Measurements from ENCODE around the gene COL5A1.
"Not testable (repeated sequence)": the region's sequence is repeated elsewhere in the genome, so short reads cannot be mapped to it uniquely, and the experiment has no call there.

COL5A1 gene

DNA sequence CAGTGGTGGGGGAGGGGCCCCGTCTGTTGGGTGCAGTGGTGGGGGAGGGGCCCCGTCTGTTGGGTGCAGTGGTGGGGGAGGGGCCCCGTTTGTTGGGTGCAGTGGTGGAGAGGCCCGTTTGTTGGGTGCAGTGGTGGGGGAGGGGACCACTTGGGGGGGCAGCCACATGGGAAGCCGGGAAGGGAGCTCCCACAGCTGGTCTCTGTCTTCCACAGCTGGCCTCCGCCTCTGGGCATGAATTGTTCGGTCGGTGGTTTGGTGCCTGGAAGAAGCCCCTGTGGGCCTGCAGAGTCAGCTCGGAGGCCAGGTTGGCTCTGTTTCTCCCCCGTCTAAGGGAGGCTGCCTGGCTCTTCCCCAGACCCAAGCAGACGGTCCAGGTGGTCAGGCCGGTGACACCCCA lies 69.3 kb downstream of the COL5A1 start:
- no peak overlapping the region for H3K27ac ChIP-seq

DNA sequence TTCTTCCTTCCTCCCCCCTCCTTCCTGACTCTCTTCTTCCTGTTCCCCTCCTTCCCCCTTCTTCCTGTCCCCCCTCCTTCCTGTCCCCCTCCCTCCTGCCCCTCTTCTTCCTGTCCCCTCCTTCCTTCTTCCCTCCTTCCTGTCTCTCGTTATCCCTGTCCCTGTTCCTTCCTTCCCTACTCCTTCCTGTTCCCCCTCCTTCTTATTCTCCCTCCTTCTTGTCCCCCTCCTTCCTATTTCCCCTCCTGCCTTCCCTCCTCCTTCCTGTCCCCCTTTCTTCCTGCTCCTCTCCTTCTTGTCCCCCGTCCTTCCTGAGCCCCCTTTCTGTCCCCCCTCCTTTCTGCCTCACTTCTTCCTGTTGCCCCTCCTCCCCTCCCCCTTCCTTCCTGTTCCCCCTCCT lies 70.6 kb downstream of the COL5A1 start:
- no peak overlapping the region for H3K4me3 ChIP-seq (ENCODE audit: low read depth in 1 of 2, low read length in 1 of 2)
- no peaks in the 10 kb centered on the region for H3K9me3 ChIP-seq
- TF ChIP-seq, protein P1, sequence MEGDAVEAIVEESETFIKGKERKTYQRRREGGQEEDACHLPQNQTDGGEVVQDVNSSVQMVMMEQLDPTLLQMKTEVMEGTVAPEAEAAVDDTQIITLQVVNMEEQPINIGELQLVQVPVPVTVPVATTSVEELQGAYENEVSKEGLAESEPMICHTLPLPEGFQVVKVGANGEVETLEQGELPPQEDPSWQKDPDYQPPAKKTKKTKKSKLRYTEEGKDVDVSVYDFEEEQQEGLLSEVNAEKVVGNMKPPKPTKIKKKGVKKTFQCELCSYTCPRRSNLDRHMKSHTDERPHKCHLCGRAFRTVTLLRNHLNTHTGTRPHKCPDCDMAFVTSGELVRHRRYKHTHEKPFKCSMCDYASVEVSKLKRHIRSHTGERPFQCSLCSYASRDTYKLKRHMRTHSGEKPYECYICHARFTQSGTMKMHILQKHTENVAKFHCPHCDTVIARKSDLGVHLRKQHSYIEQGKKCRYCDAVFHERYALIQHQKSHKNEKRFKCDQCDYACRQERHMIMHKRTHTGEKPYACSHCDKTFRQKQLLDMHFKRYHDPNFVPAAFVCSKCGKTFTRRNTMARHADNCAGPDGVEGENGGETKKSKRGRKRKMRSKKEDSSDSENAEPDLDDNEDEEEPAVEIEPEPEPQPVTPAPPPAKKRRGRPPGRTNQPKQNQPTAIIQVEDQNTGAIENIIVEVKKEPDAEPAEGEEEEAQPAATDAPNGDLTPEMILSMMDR (IDR thresholded peaks at IDR 0.05) = no peak
- H3K4me1 ChIP-seq (ENCODE audit: control insufficient read depth in 1 of 2, insufficient read depth in 1 of 2, low read depth in 1 of 2, low read length in 1 of 2) = no peaks in the 10 kb centered on the region
- no peaks in the 10 kb centered on the region for H3K27me3 ChIP-seq
- no peak overlapping the region for H3K27ac ChIP-seq
- no peaks in the 10 kb centered on the region for H3K36me3 ChIP-seq

More for the DNA sequence above, 69.3 kb downstream of the COL5A1 start:
- Histone ChIP-seq H3K27me3 (no peaks in the 10 kb centered on the region), H3K9me3 (no peaks in the 10 kb centered on the region), H3K4me1 (ENCODE audit: control insufficient read depth in 1 of 2, insufficient read depth in 1 of 2, low read depth in 1 of 2, low read length in 1 of 2) (no peaks in the 10 kb centered on the region), H3K36me3 (no peaks in the 10 kb centered on the region), H3K4me3 (ENCODE audit: low read depth in 1 of 2, low read length in 1 of 2) (no peak overlapping the region)
- TF ChIP-seq, protein P1 (IDR thresholded peaks at IDR 0.05) = no peak

DNA sequence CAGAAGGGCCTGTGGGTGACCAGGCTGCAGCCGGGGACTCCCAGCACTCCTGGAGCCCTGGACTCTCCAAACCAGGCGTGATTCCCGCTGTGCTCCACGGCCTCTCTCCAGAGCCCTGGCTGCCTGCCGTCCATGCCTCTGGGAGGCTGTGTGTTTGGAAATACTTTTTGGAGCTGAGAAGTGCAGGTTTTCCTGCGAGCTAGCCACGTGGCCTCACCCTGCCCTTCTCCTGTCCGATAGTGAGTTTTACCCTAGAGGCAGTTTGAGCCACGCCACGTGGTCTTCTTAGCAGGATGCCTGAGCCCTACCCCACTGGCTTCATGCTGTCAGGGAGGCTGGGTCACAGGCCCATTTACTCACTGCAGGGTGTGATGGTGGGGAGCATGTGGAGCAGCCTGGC lies 71.3 kb downstream of the COL5A1 start:
- Histone ChIP-seq H3K4me3 (ENCODE audit: low read depth in 1 of 2, low read length in 1 of 2) (no peak overlapping the region), H3K27me3 (no peaks in the 10 kb centered on the region), H3K9me3 (no peaks in the 10 kb centered on the region), H3K27ac (no peak overlapping the region), H3K36me3 (no peaks in the 10 kb centered on the region), H3K4me1 (ENCODE audit: control insufficient read depth in 1 of 2, insufficient read depth in 1 of 2, low read depth in 1 of 2, low read length in 1 of 2) (no peaks in the 10 kb centered on the region)
- TF ChIP-seq, protein P1 (IDR thresholded peaks at IDR 0.05) = no peak

DNA sequence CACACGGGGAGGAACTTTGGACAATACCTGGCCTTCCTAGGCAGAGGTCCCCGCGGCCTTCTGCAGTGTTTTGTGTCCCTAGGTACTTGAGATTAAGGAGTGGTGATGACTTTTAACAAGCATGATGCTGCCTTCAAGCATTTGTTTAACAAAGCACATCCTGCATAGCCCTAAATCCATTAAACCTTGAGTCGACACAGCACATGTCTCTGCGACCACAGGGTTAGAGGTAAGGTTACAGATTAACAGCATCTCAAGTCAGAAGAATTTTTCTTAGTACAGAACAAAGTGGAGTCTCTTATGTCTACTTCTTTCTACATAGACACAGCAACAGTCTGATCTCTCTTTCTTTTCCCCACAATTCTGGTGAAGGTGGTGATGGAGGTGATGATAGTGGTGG lies 73.9 kb downstream of the COL5A1 start:
- H3K27ac ChIP-seq; H3K4me1 ChIP-seq (ENCODE audit: control insufficient read depth in 1 of 2, insufficient read depth in 1 of 2, low read depth in 1 of 2, low read length in 1 of 2); H3K9me3 ChIP-seq; H3K27me3 ChIP-seq; H3K4me3 ChIP-seq (ENCODE audit: low read depth in 1 of 2, low read length in 1 of 2); H3K36me3 ChIP-seq: not testable (repeated sequence)

DNA sequence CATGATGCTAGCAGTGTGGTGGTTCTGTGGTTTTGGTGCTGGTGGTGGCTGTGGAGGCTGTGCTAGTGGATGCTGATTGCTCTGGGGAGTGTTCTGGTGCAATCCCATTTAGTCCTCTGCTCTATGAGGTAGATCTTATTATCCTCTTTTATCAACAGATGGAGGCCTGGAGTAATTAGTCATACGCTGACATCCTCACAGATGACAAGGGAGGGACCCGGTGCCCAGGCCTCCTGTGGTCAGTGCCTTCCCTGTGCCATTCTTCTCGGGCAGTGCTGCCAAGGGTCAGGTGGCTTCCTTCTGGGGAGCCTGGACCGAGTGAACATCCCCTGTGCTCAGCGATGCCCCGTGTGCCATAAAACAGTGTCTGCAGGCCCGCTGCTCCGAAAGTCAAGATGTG lies 74.5 kb downstream of the COL5A1 start:
- no peaks in the 10 kb centered on the region for H3K36me3 ChIP-seq
- no peak overlapping the region for H3K4me3 ChIP-seq (ENCODE audit: low read depth in 1 of 2, low read length in 1 of 2)

DNA sequence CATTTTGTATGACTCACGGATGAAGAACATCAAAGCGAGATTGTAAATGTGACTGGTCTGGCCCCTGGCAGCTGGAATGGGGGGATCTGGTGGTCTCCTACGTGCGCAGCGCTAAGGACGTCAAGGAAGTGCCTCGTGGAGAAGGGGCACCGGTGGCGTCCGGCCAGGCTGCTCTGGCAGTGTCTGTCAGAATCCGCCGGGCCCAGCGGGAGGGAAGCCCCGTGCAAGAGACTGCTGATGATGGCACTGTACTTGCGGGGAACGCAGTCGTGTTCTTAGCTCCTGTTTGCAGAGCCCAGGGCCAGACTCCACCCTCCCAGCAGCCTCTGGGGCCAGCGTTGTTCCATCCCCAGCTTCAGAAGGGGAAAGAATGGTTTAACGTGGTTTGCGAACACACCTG lies 75.5 kb downstream of the COL5A1 start:
- H3K27me3 ChIP-seq = peaks cover 5% of the 10 kb centered on the region
- no peak overlapping the region for H3K27ac ChIP-seq
- TF ChIP-seq, protein P1 (IDR thresholded peaks at IDR 0.05) = no peak
- no peaks in the 10 kb centered on the region for H3K4me1 ChIP-seq (ENCODE audit: control insufficient read depth in 1 of 2, insufficient read depth in 1 of 2, low read depth in 1 of 2, low read length in 1 of 2)
- H3K36me3 ChIP-seq = no peaks in the 10 kb centered on the region
- no peaks in the 10 kb centered on the region for H3K9me3 ChIP-seq
- no peak overlapping the region for H3K4me3 ChIP-seq (ENCODE audit: low read depth in 1 of 2, low read length in 1 of 2)

More for the DNA sequence above, 74.5 kb downstream of the COL5A1 start:
- TF ChIP-seq, protein P1 (IDR thresholded peaks at IDR 0.05) = no peak
- H3K27ac ChIP-seq = no peak overlapping the region
- no peaks in the 10 kb centered on the region for H3K4me1 ChIP-seq (ENCODE audit: control insufficient read depth in 1 of 2, insufficient read depth in 1 of 2, low read depth in 1 of 2, low read length in 1 of 2)
- H3K27me3 ChIP-seq = no peaks in the 10 kb centered on the region
- no peaks in the 10 kb centered on the region for H3K9me3 ChIP-seq

All from neutrophil (primary cell).